H1 (cell line): ENCODE measurements around the gene DDX19B. TPM values are rescaled to one million over a fixed set of nuclear protein-coding genes. Genes with fewer than 3 reads are reported as not detected.

ENCODE experiments used
- CTCF ChIA-PET: fragments of 300-600 bp; sonication (Branson Sonifier 250); formaldehyde crosslinking; loops from one replicate; lab custom pipeline; 2021; ENCODE audit not compliant: partially characterized antibody; lab: Charles Lee
- POLR2A ChIA-PET: fragments of 300-600 bp; sonication (Branson Sonifier 250); formaldehyde crosslinking; loops from one replicate; lab custom pipeline; 2021; ENCODE audit warnings: inconsistent platforms; ENCODE audit not compliant: partially characterized antibody; lab: Charles Lee
- DNase-seq, 2 experiments: peaks; one replicate each; pipeline versions ENCODE4 v3.0.0 to v3.0.0-alpha.2; 2010 to 2022; ENCODE audit warnings: low spot score in 2 of 2, low read depth in 1 of 2, mixed read lengths in 1 of 2
- FAIRE-seq: peaks from 2 replicates; lab custom pipeline; 2011; peaks lifted over from hg19 to GRCh38; lab: Jason Lieb, UNC
- H2AFZ ChIP-seq: 2 replicates; pipeline ENCODE4 v1.8.1; 2012; ENCODE audit warnings: low read length, inconsistent platforms
- H2AK5ac ChIP-seq: 2 replicates; pipeline ENCODE4 v1.6.1; 2013; ENCODE audit warnings: low read depth, low read length
- H2BK120ac ChIP-seq: replicated peaks from 2 replicates; pipeline ENCODE3; 2013; ENCODE audit warnings: low read depth, low read length, inconsistent platforms
- H2BK12ac ChIP-seq: 2 replicates; pipeline ENCODE4 v1.6.1; 2013; ENCODE audit warnings: low read depth, low read length
- H2BK15ac ChIP-seq: 2 replicates; pipeline ENCODE4 v1.6.1; 2013; ENCODE audit warnings: low read length
- H2BK20ac ChIP-seq: 2 replicates; pipeline ENCODE4 v1.6.1; 2013; ENCODE audit warnings: low read length
- H2BK5ac ChIP-seq: 2 replicates; pipeline ENCODE4 v1.6.1; 2013; ENCODE audit warnings: low read depth, low read length
- H3K14ac ChIP-seq: 2 replicates; pipeline ENCODE4 v1.6.1; 2013; ENCODE audit warnings: inconsistent platforms; ENCODE audit not compliant: insufficient read length
- H3K18ac ChIP-seq: 2 replicates; pipeline ENCODE4 v1.6.1; 2013; ENCODE audit warnings: low read length; ENCODE audit errors: extremely low read depth
- H3K23ac ChIP-seq: 2 replicates; pipeline ENCODE4 v1.6.1; 2013; ENCODE audit warnings: inconsistent platforms; ENCODE audit not compliant: insufficient read length
- H3K23me2 ChIP-seq: 2 replicates; pipeline ENCODE4 v1.6.1; 2013; ENCODE audit warnings: low read depth, low read length
- H3K27ac ChIP-seq: 2 replicates; pipeline ENCODE4 v1.6.1; 2011; ENCODE audit warnings: low read depth, low read length, inconsistent platforms
- H3K27me3 ChIP-seq, 4 experiments: replicated peaks in 1 of 4; 1 replicate in 1 of 4; 2 replicates in 3 of 4; pipeline versions ENCODE4 v1.6.1 to v1.8.1; 2011 to 2013; ENCODE audit warnings: low read length in 3 of 4, mild to moderate bottlenecking in 3 of 4, inconsistent platforms in 2 of 4, mixed read lengths in 2 of 4, moderate library complexity in 1 of 4; ENCODE audit not compliant: control insufficient read depth in 3 of 4, insufficient read depth in 3 of 4; ENCODE audit errors: extremely low read depth in 1 of 4
- H3K36me3 ChIP-seq, 4 experiments: 2 replicates each; pipeline versions ENCODE4 v1.6.1 to v1.8.1; 2011 to 2013; ENCODE audit warnings: mild to moderate bottlenecking in 4 of 4, low read length in 3 of 4, moderate library complexity in 2 of 4, control low read depth in 1 of 4, inconsistent platforms in 1 of 4; ENCODE audit not compliant: insufficient read depth in 4 of 4, control insufficient read depth in 2 of 4
- H3K4ac ChIP-seq: replicated peaks from 2 replicates; pipeline ENCODE3; 2013; ENCODE audit warnings: low read length, low read depth, mixed read lengths, inconsistent platforms; ENCODE audit not compliant: insufficient read length
- H3K4me1 ChIP-seq, 4 experiments: replicated peaks in 1 of 4; 1 replicate in 1 of 4; 2 replicates in 3 of 4; pipeline versions ENCODE4 v1.6.1 to v1.8.1; 2011 to 2013; ENCODE audit warnings: low read length in 3 of 4, inconsistent platforms in 2 of 4, mixed read lengths in 1 of 4; ENCODE audit not compliant: insufficient read depth in 4 of 4, control insufficient read depth in 3 of 4
- H3K4me2 ChIP-seq, 2 experiments: 2 replicates each; pipeline versions ENCODE4 v1.6.1 to v1.8.1; 2011 to 2013; ENCODE audit warnings: low read depth in 2 of 2, low read length in 2 of 2, control low read depth in 1 of 2, inconsistent platforms in 1 of 2, mild to moderate bottlenecking in 1 of 2; ENCODE audit not compliant: insufficient read depth in 1 of 2
- H3K4me3 ChIP-seq, 4 experiments: fragments of 200-600, 300-600 bp in 1 of 4; sonication (generic), shearing (Covaris generic), sonication (Bioruptor Twin) in 1 of 4; 2 replicates each; pipeline versions ENCODE4 v1.5.1 to v1.8.1; 2011 to 2016; ENCODE audit warnings: low read length in 4 of 4, low read depth in 3 of 4, control low read depth in 2 of 4, inconsistent platforms in 2 of 4, mild to moderate bottlenecking in 2 of 4, mixed read lengths in 1 of 4, moderate library complexity in 1 of 4; ENCODE audit not compliant: insufficient read depth in 2 of 4; ENCODE audit errors: extremely low read depth in 1 of 4
- H3K56ac ChIP-seq: replicated peaks from 2 replicates; pipeline ENCODE3; 2013; ENCODE audit warnings: low read depth, mild to moderate bottlenecking, mixed read lengths, low read length, inconsistent platforms; ENCODE audit not compliant: insufficient read length
- H3K79me1 ChIP-seq: 2 replicates; pipeline ENCODE4 v1.6.1; 2013; ENCODE audit warnings: low read depth, low read length, control low read depth
- H3K79me2 ChIP-seq, 2 experiments: 2 replicates each; pipeline versions ENCODE4 v1.6.1 to v1.8.1; 2012 to 2013; ENCODE audit warnings: low read length in 2 of 2, mild to moderate bottlenecking in 2 of 2, inconsistent platforms in 1 of 2; ENCODE audit not compliant: insufficient read depth in 2 of 2, control insufficient read depth in 1 of 2
- H3K9ac ChIP-seq, 4 experiments: replicated peaks in 1 of 4; 1 replicate in 1 of 4; 2 replicates in 3 of 4; pipeline versions ENCODE4 v1.6.1 to v1.8.1; 2011 to 2013; ENCODE audit warnings: low read depth in 3 of 4, low read length in 3 of 4, control low read depth in 2 of 4, mild to moderate bottlenecking in 2 of 4, moderate library complexity in 2 of 4, inconsistent platforms in 1 of 4; ENCODE audit errors: extremely low read depth in 1 of 4
- H3K9me3 ChIP-seq, 2 experiments: 2 replicates each; pipeline versions ENCODE4 v1.6.1 to v1.8.1; 2012 to 2013; ENCODE audit warnings: mild to moderate bottlenecking in 2 of 2, moderate library complexity in 2 of 2, control low read depth in 1 of 2, inconsistent platforms in 1 of 2, low read depth in 1 of 2, low read length in 1 of 2, mixed read lengths in 1 of 2; ENCODE audit not compliant: insufficient read depth in 2 of 2
- H4K20me1 ChIP-seq, 2 experiments: replicated peaks in 1 of 2; 2 replicates each; pipeline versions ENCODE3 to v1.8.1; 2011 to 2013; ENCODE audit warnings: inconsistent platforms in 2 of 2, low read length in 2 of 2, mild to moderate bottlenecking in 1 of 2; ENCODE audit not compliant: insufficient read depth in 2 of 2, control insufficient read depth in 1 of 2
- H4K5ac ChIP-seq: 2 replicates; pipeline ENCODE4 v1.6.1; 2013; ENCODE audit warnings: low read length, low read depth, mixed read lengths, inconsistent platforms; ENCODE audit not compliant: insufficient read length
- H4K8ac ChIP-seq: 2 replicates; pipeline ENCODE4 v1.8.0; 2013; ENCODE audit warnings: mild to moderate bottlenecking, moderate library complexity, low read length, inconsistent platforms; ENCODE audit not compliant: insufficient read depth; ENCODE audit errors: extremely low read depth
- H4K91ac ChIP-seq: replicated peaks from 2 replicates; pipeline ENCODE3; 2013; ENCODE audit warnings: low read length, mixed read lengths, inconsistent platforms; ENCODE audit not compliant: insufficient read length
- CBX5 ChIP-seq: fragments of 300-800, 300-1000 bp; sonication (generic); IDR thresholded peaks from 2 replicates; pipeline ENCODE4 v1.7.1; 2016; ENCODE audit warnings: antibody characterized with exemption, low read length, low read depth
- CEBPB ChIP-seq: IDR thresholded peaks from 2 replicates; pipeline ENCODE4 v1.6.1; 2012; ENCODE audit warnings: low read depth, low read length
- EP300 ChIP-seq, 2 experiments: IDR thresholded peaks; 1 replicate in 1 of 2; 2 replicates in 1 of 2; pipeline ENCODE4 v1.6.1; 2011 to 2012; ENCODE audit warnings: low read depth in 2 of 2, low read length in 2 of 2, mild to moderate bottlenecking in 2 of 2, borderline replicate concordance in 1 of 2, inconsistent platforms in 1 of 2, moderate library complexity in 1 of 2
- HDAC6 ChIP-seq: IDR thresholded peaks from one replicate; pipeline ENCODE4 v1.7.1; 2012; ENCODE audit warnings: low read depth, mild to moderate bottlenecking, inconsistent platforms, low read length, moderate library complexity
- RFX5 ChIP-seq: IDR thresholded peaks from 2 replicates; pipeline ENCODE4 v1.6.1; 2011; ENCODE audit warnings: low read depth, low read length, improper control_type of control experiment, borderline replicate concordance
- SIN3A ChIP-seq, 2 experiments: IDR thresholded peaks in 1 of 2; conservative IDR thresholded peaks in 1 of 2; 2 replicates each; pipeline ENCODE4 v1.6.1; 2011 to 2012; ENCODE audit warnings: low read length in 2 of 2, improper control_type of control experiment in 1 of 2, low read depth in 1 of 2, mild to moderate bottlenecking in 1 of 2
- USF2 ChIP-seq: IDR thresholded peaks from 2 replicates; pipeline ENCODE4 v1.6.1; 2011; ENCODE audit warnings: low read length, improper control_type of control experiment
- WGBS, 2 experiments: shearing (Covaris generic) in 1 of 2; methylation state at CpG; one replicate each; pipeline versions ENCODE4 v1.1.6 to v1.1.7; 2013 to 2015; ENCODE audit warnings: low lambda C conversion rate in 2 of 2, mixed read lengths in 2 of 2, inconsistent platforms in 1 of 2, low coverage in 1 of 2, missing lambda C conversion rate in 1 of 2; ENCODE audit not compliant: insufficient replicate concordance in 2 of 2, insufficient coverage in 1 of 2, insufficient read length in 1 of 2; ENCODE audit errors: extremely low coverage in 1 of 2, missing lambda C conversion rate in 1 of 2; 5-methylcytosine and 5-hydroxymethylcytosine counted together
- polyA plus RNA-seq, 7 experiments: library from polyadenylated mRNA; depleted of rRNA in 3 of 7; stranded (reverse) in 5 of 7; unstranded in 2 of 7; fragments of >200 nt in 5 of 7; fragments of 200-250 nt in 2 of 7; gene quantifications; 1 replicate in 5 of 7; 2 replicates in 1 of 7; 4 replicates in 1 of 7; pipeline versions ENCODE4 v1.2.1 to v1.2.3, GENCODE V29; 2011 to 2013; ENCODE audit warnings: missing spikeins in 2 of 7, mixed read lengths in 2 of 7
- total RNA-seq: library from RNA; stranded (reverse); fragmentation: NEBNext Ultra II Directional; extraction: Animal tissue kit (Norgen Biotek cat#: 25700); gene quantifications from 2 replicates; pipeline ENCODE4 v1.2.1, GENCODE V29; 2021
- TF ChIP-seq, protein P1 (sequence below): IDR thresholded peaks from 2 replicates; pipeline ENCODE4 v1.6.1; 2012; ENCODE audit warnings: inconsistent platforms

DDX19B gene
- total and polyA plus RNA-seq, 2 of the 8 experiments (the other 6 are each of a cell fraction or from before 2014, with no cell fraction given) = 40.5 to 42.7 TPM

GRCh38 chr16:70289229-70290094 lies 9.5 kb upstream of the DDX19B start, which contains the start of gene AARS1:
Gene AARS1, minus strand, starts transcription at chr16:70289506. Its CDS starts 6,743 bp downstream, at chr16:70282763.
- H3K23me2 ChIP-seq = peaks cover 2% of the 10 kb centered on the region; the same call in 1 of the 2 replicates
- POLR2A ChIA-PET = interaction anchor here (0.6 to 24.1 kb wide), 17 partner anchors 9 to 544 kb away, joined by 3 to 414 read pairs (median 6); partner anchors contain the start of genes DDX19A, DDX19B and EXOSC6
- H3K36me3 ChIP-seq = peaks cover 5 to 24% (median 13%) of the 10 kb centered on the region in 4 experiments; a peak in 6 of 8 replicates
- TF ChIP-seq CEBPB (peak; percentile 98), SIN3A (conservative IDR thresholded peaks at IDR 0.05 in 1 of 2, IDR thresholded peaks at IDR 0.05 in 1 of 2; ENCODE audit: low read depth in 1 of 2, low read length in 2 of 2) (0 out of 4 replicates have a peak, but pooled peaks have one; percentile 59 to 63), USF2 (peak; percentile 68), CBX5 (no peak), EP300 (IDR thresholded peaks at IDR 0.05; ENCODE audit: borderline replicate concordance in 1 of 2, low read depth in 2 of 2, low read length in 2 of 2) (peak in 1 of 2 experiments; percentile 43; a peak in 1 of 3 replicates), HDAC6 (no peak), RFX5 (no peak)
- TF ChIP-seq, protein P1, sequence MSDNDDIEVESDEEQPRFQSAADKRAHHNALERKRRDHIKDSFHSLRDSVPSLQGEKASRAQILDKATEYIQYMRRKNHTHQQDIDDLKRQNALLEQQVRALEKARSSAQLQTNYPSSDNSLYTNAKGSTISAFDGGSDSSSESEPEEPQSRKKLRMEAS = peak; percentile 52; the same call in 1 of the 2 replicates

More at GRCh38 chr16:70289229-70290094, 9.5 kb upstream of the DDX19B start, which contains the start of gene AARS1:
- Histone ChIP-seq H2BK120ac (peak within 1 kb of the TSS; percentile 77), H2BK15ac (no peak within 1 kb of the TSS), H3K56ac (peak within 1 kb of the TSS; percentile 96), H3K4me3 (peak within 1 kb of the TSS; percentile 84 to 96 (median 92)), H2BK12ac (peak within 1 kb of the TSS; percentile 93; the same call in 1 of the 2 replicates), H2BK5ac (peak within 1 kb of the TSS; percentile 97), H3K4me1 (peaks cover 0 to 3% (median 0%) of the 10 kb centered on the region in 4 experiments; a peak in 3 of 7 replicates), H3K9me3 (no peaks in the 10 kb centered on the region; a peak in 1 of 4 replicates), H3K4me2 (peak within 1 kb of the TSS; percentile 62 to 71), H3K27ac (peak within 1 kb of the TSS; percentile 97), H2AK5ac (peak within 1 kb of the TSS; percentile 77), H3K79me2 (peaks cover 15 to 44% of the 10 kb centered on the region in 2 experiments), H3K9ac (peak within 1 kb of the TSS; percentile 97 to 99 (median 98)), H4K20me1 (peaks cover 2 to 5% of the 10 kb centered on the region in 2 experiments), H4K5ac (peak within 1 kb of the TSS; percentile 91), H4K91ac (peak within 1 kb of the TSS; percentile 96), H3K23ac (no peak within 1 kb of the TSS), H2AFZ (peak within 1 kb of the TSS; percentile 97), H3K4ac (peak within 1 kb of the TSS; percentile 81), H2BK20ac (no peak within 1 kb of the TSS), H4K8ac (peak within 1 kb of the TSS; percentile 98; the same call in 1 of the 2 replicates), H3K14ac (no peak within 1 kb of the TSS), H3K79me1 (0 out of 2 replicates have a peak, but pooled peaks cover 7% of the 10 kb centered on the region), H3K27me3 (no peaks in the 10 kb centered on the region), H3K18ac (peak within 1 kb of the TSS; percentile 99)
- DNase-seq (peak; percentile 96 to 98), FAIRE-seq (no peak)
- 5% methylated on average over 50 of the region's 53 CpGs; no CpG with 5 or more reads in 1 of the 2 experiments for WGBS, 2 experiments
- CTCF ChIA-PET = interaction anchor here (0.9 to 1.2 kb wide), 4 partner anchors 9 to 271 kb away, joined by 3 to 5 read pairs (median 3); partner anchors contain the start of gene DDX19B
